H9 (cell line): ENCODE measurements around the gene SEPTIN2. TPM values are rescaled to one million over a fixed set of nuclear protein-coding genes. Genes with fewer than 3 reads are reported as not detected.

Experiments used
- DNase-seq: peaks from one replicate; pipeline ENCODE4 v3.0.0-alpha.2; 2017
- H2AFZ ChIP-seq: one replicate; pipeline ENCODE4 v1.6.1; 2013; ENCODE audit warnings: mild to moderate bottlenecking, low read length, control low read depth, moderate library complexity
- H2AK5ac ChIP-seq: 2 replicates; pipeline ENCODE4 v1.6.1; 2013; ENCODE audit warnings: low read length, control low read depth, mixed read lengths; ENCODE audit not compliant: insufficient read length
- H2BK120ac ChIP-seq: one replicate; pipeline ENCODE4 v1.6.1; 2013; ENCODE audit warnings: low read depth, mild to moderate bottlenecking, low read length, control low read depth, inconsistent platforms; ENCODE audit not compliant: poor library complexity, severe bottlenecking
- H2BK12ac ChIP-seq: 2 replicates; pipeline ENCODE4 v1.6.1; 2013; ENCODE audit warnings: low read length, control low read depth, mixed read lengths, low read depth; ENCODE audit not compliant: insufficient read length
- H2BK15ac ChIP-seq: 2 replicates; pipeline ENCODE4 v1.6.1; 2013; ENCODE audit warnings: low read depth, low read length, control low read depth
- H2BK20ac ChIP-seq: one replicate; pipeline ENCODE4 v1.6.1; 2013; ENCODE audit warnings: low read depth, mild to moderate bottlenecking, low read length, control low read depth, inconsistent platforms; ENCODE audit not compliant: poor library complexity, severe bottlenecking
- H2BK5ac ChIP-seq: 2 replicates; pipeline ENCODE4 v1.6.1; 2013; ENCODE audit warnings: low read length, control low read depth, mixed read lengths; ENCODE audit not compliant: insufficient read length
- H3K14ac ChIP-seq: 2 replicates; pipeline ENCODE4 v1.6.1; 2013; ENCODE audit warnings: low read length, control low read depth; ENCODE audit not compliant: insufficient read depth
- H3K18ac ChIP-seq: 2 replicates; pipeline ENCODE4 v1.6.1; 2013; ENCODE audit warnings: low read depth, mild to moderate bottlenecking, mixed read lengths, low read length, control low read depth; ENCODE audit not compliant: insufficient read length
- H3K23ac ChIP-seq: 2 replicates; pipeline ENCODE4 v1.6.1; 2013; ENCODE audit warnings: low read length, control low read depth, mixed read lengths, low read depth; ENCODE audit not compliant: insufficient read length
- H3K23me2 ChIP-seq: 2 replicates; pipeline ENCODE4 v1.6.1; 2013; ENCODE audit warnings: low read depth, mild to moderate bottlenecking, mixed read lengths, low read length, control low read depth; ENCODE audit not compliant: insufficient read length, poor library complexity, severe bottlenecking
- H3K27ac ChIP-seq: 2 replicates; pipeline ENCODE4 v1.5.1; 2013; ENCODE audit warnings: low read length, control low read depth, mixed read lengths, low read depth; ENCODE audit not compliant: insufficient read length
- H3K27me3 ChIP-seq: 2 replicates; pipeline ENCODE4 v1.6.1; 2013; ENCODE audit warnings: low read length, control low read depth, inconsistent platforms; ENCODE audit not compliant: insufficient read depth
- H3K4ac ChIP-seq: 2 replicates; pipeline ENCODE4 v1.6.1; 2013; ENCODE audit warnings: low read depth, mild to moderate bottlenecking, control low read depth, inconsistent platforms, low read length, moderate library complexity
- H3K4me1 ChIP-seq: 2 replicates; pipeline ENCODE4 v1.6.1; 2013; ENCODE audit warnings: low read length, control low read depth, inconsistent platforms; ENCODE audit not compliant: insufficient read depth
- H3K4me2 ChIP-seq: 2 replicates; pipeline ENCODE4 v1.6.1; 2013; ENCODE audit warnings: low read length, control low read depth, mixed read lengths; ENCODE audit not compliant: insufficient read length, insufficient read depth
- H3K56ac ChIP-seq: 2 replicates; pipeline ENCODE4 v1.6.1; 2013; ENCODE audit warnings: low read depth, mild to moderate bottlenecking, mixed read lengths, low read length, control low read depth; ENCODE audit not compliant: insufficient read length
- H3K79me1 ChIP-seq: 2 replicates; pipeline ENCODE4 v1.6.1; 2013; ENCODE audit warnings: low read depth, mild to moderate bottlenecking, moderate library complexity, low read length, control low read depth, inconsistent platforms; ENCODE audit not compliant: insufficient read depth, poor library complexity, severe bottlenecking
- H3K79me2 ChIP-seq: 2 replicates; pipeline ENCODE4 v1.6.1; 2013; ENCODE audit warnings: low read length, control low read depth, inconsistent platforms; ENCODE audit not compliant: insufficient read depth
- H3K9ac ChIP-seq: 2 replicates; pipeline ENCODE4 v1.6.1; 2013; ENCODE audit warnings: low read length, control low read depth, mixed read lengths; ENCODE audit not compliant: insufficient read length; ENCODE audit errors: extremely low read depth
- H3K9me3 ChIP-seq: one replicate; pipeline ENCODE4 v1.6.1; 2013; ENCODE audit warnings: low read depth, low read length, inconsistent platforms; ENCODE audit not compliant: control insufficient read depth
- H3T11ph ChIP-seq: one replicate; pipeline ENCODE4 v1.6.1; 2013; ENCODE audit warnings: mild to moderate bottlenecking, low read length, control low read depth, inconsistent platforms
- H4K20me1 ChIP-seq: one replicate; pipeline ENCODE4 v1.6.1; 2013; ENCODE audit not compliant: control insufficient read depth, insufficient read length, insufficient read depth
- H4K5ac ChIP-seq: 2 replicates; pipeline ENCODE4 v1.6.1; 2013; ENCODE audit warnings: low read depth, mild to moderate bottlenecking, mixed read lengths, low read length, control low read depth; ENCODE audit not compliant: insufficient read length
- H4K8ac ChIP-seq: replicated peaks from 2 replicates; pipeline ENCODE4 v1.6.1; 2013; ENCODE audit warnings: low read length, control low read depth, mixed read lengths, low read depth; ENCODE audit not compliant: insufficient read length
- H4K91ac ChIP-seq: 2 replicates; pipeline ENCODE4 v1.6.1; 2013; ENCODE audit warnings: low read depth, mild to moderate bottlenecking, moderate library complexity, mixed read lengths, low read length, control low read depth; ENCODE audit not compliant: insufficient read length
- H3K27ac Mint-ChIP-seq, 3 experiments: 2 replicates in 2 of 3; 3 replicates in 1 of 3; pipeline ENCODE4 v1.8.0; 2020 to 2021; ENCODE audit warnings: mixed read lengths in 3 of 3, mild to moderate bottlenecking in 1 of 3, moderate library complexity in 1 of 3
- H3K27me3 Mint-ChIP-seq: 2 replicates; pipeline ENCODE4 v1.8.0; 2021; ENCODE audit warnings: low read depth, mild to moderate bottlenecking, moderate library complexity, mixed read lengths
- H3K36me3 Mint-ChIP-seq, 3 experiments: 2 replicates in 2 of 3; 3 replicates in 1 of 3; pipeline ENCODE4 v1.8.0; 2020 to 2021; ENCODE audit warnings: low read depth in 3 of 3, mixed read lengths in 3 of 3; ENCODE audit not compliant: insufficient read depth in 1 of 3
- H3K4me1 Mint-ChIP-seq, 2 experiments: 2 replicates each; pipeline ENCODE4 v1.8.0; 2020; ENCODE audit warnings: mixed read lengths in 2 of 2
- H3K4me3 Mint-ChIP-seq, 2 experiments: 2 replicates in 1 of 2; 3 replicates in 1 of 2; pipeline ENCODE4 v1.8.0; 2020 to 2021; ENCODE audit warnings: mild to moderate bottlenecking in 2 of 2, mixed read lengths in 2 of 2, moderate library complexity in 1 of 2
- H3K9me3 Mint-ChIP-seq, 2 experiments: 2 replicates in 1 of 2; 3 replicates in 1 of 2; pipeline ENCODE4 v1.8.0; 2020; ENCODE audit warnings: mild to moderate bottlenecking in 2 of 2, mixed read lengths in 2 of 2, moderate library complexity in 1 of 2
- WGBS: extraction: QIAGEN DNeasy Blood & Tissue Kit; methylation state at CpG from one replicate; pipeline ENCODE4 v1.1.7; 2013; ENCODE audit warnings: missing lambda C conversion rate, low lambda C conversion rate, mixed read lengths; ENCODE audit not compliant: insufficient read length; ENCODE audit errors: extremely low coverage; 5-methylcytosine and 5-hydroxymethylcytosine counted together
- total RNA-seq: library from RNA; stranded (reverse); gene quantifications from 2 replicates; pipeline ENCODE4 v1.2.1, GENCODE V29; 2021
- TF ChIP-seq, protein P1 (sequence below): fragments of 200-600 bp; sonication (generic); conservative IDR thresholded peaks from 3 replicates; pipeline ENCODE4 v1.8.0; 2021; ENCODE audit warnings: antibody characterized with exemption, mild to moderate bottlenecking

Gene SEPTIN2
- total RNA-seq, 1 experiment from 2014 or later = 385 TPM

DNA sequence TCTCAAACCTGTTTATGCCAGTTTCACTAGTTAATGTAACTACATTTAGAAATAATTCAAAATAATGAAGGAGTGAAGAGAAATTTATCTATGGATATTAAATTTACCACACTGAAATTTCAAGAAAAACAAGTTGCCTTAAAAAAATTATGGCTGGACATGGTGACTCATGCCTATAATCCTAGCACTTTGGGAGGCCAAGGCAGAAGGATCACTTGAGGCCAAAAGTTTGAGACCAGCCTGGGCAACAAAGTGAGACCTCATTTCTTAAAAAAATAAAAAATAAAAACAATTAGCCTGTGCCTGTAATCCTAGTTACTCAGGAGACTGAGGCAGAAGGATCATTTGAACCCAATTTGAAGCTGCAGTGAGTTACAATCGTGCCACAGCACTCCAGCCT, 30.1 kb upstream of the SEPTIN2 start:
- peaks cover 6% of the 10 kb centered on the region; the same call in 1 of the 2 replicates for H3K79me2 ChIP-seq
- H2AK5ac ChIP-seq = no peak overlapping the region
- no peak overlapping the region for H3K27ac ChIP-seq
- H3K4ac ChIP-seq = no peak overlapping the region
- no peak overlapping the region for H3T11ph ChIP-seq
- H2BK20ac ChIP-seq = no peak overlapping the region
- H4K20me1 ChIP-seq = no peaks in the 10 kb centered on the region
- no peak for DNase-seq
- H4K5ac ChIP-seq = no peak overlapping the region
- no peak overlapping the region for H3K56ac ChIP-seq
- no peaks in the 10 kb centered on the region for H3K9me3 Mint-ChIP-seq
- no peak overlapping the region for H4K91ac ChIP-seq
- H3K27me3 ChIP-seq = no peaks in the 10 kb centered on the region
- TF ChIP-seq, protein P1, sequence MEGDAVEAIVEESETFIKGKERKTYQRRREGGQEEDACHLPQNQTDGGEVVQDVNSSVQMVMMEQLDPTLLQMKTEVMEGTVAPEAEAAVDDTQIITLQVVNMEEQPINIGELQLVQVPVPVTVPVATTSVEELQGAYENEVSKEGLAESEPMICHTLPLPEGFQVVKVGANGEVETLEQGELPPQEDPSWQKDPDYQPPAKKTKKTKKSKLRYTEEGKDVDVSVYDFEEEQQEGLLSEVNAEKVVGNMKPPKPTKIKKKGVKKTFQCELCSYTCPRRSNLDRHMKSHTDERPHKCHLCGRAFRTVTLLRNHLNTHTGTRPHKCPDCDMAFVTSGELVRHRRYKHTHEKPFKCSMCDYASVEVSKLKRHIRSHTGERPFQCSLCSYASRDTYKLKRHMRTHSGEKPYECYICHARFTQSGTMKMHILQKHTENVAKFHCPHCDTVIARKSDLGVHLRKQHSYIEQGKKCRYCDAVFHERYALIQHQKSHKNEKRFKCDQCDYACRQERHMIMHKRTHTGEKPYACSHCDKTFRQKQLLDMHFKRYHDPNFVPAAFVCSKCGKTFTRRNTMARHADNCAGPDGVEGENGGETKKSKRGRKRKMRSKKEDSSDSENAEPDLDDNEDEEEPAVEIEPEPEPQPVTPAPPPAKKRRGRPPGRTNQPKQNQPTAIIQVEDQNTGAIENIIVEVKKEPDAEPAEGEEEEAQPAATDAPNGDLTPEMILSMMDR = no peak
- H3K4me1 ChIP-seq = no peaks in the 10 kb centered on the region; the same call in 1 of the 2 replicates
- peaks cover 6% of the 10 kb centered on the region in 2 experiments for H3K4me1 Mint-ChIP-seq
- H2BK12ac ChIP-seq = no peak overlapping the region
- H3K4me3 Mint-ChIP-seq = no peak overlapping the region
- H2BK5ac ChIP-seq = no peak overlapping the region
- H3K27me3 Mint-ChIP-seq = no peaks in the 10 kb centered on the region
- H3K23me2 ChIP-seq = no peaks in the 10 kb centered on the region
- no peaks in the 10 kb centered on the region for H3K9me3 ChIP-seq
- H3K18ac ChIP-seq = no peak overlapping the region
- no CpG with 5 or more reads among the region's 1 CpG for WGBS
- H2BK15ac ChIP-seq = no peak overlapping the region
- no peak overlapping the region for H3K14ac ChIP-seq
- no peak overlapping the region for H3K23ac ChIP-seq
- peaks cover 7% of the 10 kb centered on the region for H3K79me1 ChIP-seq
- H2BK120ac ChIP-seq = no peak overlapping the region
- no peak overlapping the region for H3K4me2 ChIP-seq
- no peak overlapping the region for H4K8ac ChIP-seq
- H3K9ac ChIP-seq = no peak overlapping the region
- peaks cover 0 to 6% (median 3%) of the 10 kb centered on the region in 3 experiments; a peak in 4 of 7 replicates for H3K36me3 Mint-ChIP-seq
- H2AFZ ChIP-seq = no peak overlapping the region
- H3K27ac Mint-ChIP-seq = no peak overlapping the region
